GM19351 (cell line): ENCODE measurements around the gene C20orf204.

Experiments used
- ATAC-seq: cut with Tn5 transposase; IDR thresholded peaks from one replicate; pipeline ENCODE4 v1.9.1; 2021; ENCODE audit warnings: mild to moderate bottlenecking, moderate library complexity; ENCODE audit not compliant: unreplicated experiment

C20orf204 gene

DNA sequence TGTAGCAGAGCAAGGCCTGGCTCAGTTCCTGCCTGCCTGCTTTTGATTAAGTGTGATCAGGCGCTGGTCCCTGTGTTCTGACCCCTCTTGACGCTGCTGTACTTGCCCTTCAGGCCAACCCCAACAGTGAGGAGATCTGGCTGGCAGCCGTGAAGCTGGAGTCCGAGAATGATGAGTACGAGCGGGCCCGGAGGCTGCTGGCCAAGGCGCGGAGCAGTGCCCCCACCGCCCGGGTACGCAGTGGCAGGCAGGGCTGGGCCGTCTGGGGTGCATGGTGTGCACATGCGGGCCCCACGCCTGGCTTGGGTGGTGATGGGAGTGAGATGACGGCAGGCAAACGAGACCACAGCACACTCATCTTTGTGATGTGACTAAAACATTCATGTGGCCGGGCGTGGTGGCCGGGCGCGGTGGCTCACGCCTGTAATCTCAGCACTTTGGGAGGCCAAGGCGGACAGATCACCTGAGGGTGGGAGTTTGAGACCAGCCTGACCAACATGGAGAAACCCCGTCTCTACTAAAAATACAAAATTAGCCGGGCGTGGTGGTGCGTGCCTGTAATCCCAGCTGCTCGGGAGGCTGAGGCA is 10.1 kb upstream of the C20orf204 start:
- ATAC-seq = no peak

DNA sequence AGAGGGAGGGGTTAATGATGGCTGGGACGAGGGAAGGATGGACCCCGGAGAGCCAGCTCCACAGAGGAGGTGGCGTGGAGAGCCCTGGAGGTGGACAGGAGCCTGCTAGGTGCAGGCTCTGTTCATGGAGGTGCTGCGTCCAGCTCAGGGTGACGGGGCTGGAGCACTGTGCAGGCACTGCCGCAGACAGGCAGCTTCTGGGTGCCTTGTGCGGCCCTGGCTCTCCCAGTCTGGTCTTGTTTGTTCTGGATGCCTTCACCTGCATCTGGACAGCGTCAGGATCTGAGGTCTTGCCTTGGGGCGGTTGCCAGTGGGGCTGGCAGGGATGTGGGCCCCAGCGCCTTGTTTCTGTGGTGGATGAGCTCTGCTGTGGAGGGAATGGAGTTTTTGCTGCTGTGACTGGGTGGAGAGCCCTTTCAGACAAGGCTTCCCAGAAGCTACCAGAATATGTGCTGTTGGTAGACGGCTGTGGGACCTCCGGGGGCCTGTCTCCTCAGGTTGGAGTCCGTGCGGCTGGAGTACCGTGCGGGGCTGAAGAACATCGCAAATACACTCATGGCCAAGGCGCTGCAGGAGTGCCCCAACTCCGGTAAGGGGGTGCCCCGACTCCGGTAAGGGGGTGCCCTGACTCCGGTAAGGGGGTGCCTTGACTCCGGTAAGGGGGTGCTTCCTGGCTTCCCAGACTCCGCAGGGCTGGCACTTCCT is 7.8 kb upstream of the C20orf204 start:
- no peak for ATAC-seq

DNA sequence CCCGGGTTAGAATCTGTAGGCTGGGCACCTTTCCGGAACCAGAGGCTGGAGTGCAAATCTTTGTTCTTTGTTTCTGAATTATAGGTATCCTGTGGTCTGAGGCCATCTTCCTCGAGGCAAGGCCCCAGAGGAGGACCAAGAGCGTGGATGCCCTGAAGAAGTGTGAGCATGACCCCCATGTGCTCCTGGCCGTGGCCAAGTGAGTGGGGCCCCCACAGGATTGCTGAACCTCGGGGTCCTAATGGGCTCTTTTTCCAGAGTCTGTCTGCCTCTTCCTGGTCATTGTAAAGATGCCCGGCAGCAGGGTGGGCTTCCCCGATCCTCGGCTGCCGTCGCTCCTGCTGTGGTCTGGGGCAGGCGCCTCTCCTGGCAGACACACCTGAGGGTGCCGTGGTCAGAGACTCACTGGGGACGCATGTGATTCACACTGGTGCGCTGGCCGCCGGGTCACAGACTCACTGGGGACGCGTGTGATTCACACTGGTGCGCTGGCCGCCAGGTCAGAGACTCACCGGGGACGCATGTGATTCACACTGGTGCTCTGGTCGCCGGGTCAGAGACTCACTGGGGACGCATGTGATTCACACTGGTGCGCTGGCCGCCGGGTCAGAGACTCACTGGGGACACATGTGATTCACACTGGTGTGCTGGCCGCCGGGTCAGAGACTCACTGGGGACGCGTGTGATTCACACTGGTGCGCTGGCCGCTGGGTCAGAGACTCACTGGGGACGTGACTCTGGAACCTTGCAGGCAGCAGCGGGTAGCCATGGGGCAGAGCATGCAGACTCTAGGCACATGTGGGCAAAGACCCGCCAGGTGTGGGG is 6.5 kb upstream of the C20orf204 start:
- ATAC-seq = no peak

DNA sequence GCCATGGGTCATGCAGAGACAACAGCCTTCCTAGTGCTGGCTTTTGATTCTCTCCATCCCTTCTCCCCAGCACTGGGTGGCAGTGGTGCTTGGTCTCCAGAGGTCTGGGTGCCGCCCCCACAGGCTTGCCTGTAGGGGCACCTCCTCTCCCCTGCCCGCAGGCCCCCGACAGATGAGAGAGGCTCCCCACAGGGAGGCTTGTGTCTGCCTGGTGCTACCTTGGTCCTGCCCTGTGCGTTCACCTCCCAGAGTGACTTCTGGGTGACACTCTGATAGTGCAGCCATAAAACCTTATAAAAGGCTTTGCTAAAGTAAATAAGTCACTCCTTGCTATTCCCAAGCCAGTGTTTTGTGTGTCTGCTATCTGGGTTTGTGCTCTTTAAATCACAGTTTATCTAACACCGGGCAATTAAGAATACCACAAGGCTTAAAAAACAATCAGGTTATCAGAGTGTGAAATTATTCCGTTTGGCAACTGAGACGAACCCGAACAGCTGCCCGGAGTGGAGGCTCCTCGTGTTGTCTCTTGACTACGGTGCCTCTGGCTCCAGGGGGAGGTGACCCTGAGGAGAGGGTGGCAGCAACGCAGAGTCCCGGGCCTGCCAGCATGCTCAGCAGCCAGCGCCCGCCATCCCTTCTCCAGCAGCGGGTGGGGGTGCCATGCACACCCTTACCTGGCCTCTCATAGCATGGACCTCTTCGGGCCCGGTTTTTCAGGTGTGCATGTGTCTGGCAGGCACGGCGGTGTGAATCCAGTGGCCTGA is 5.4 kb upstream of the C20orf204 start:
- no peak for ATAC-seq

DNA sequence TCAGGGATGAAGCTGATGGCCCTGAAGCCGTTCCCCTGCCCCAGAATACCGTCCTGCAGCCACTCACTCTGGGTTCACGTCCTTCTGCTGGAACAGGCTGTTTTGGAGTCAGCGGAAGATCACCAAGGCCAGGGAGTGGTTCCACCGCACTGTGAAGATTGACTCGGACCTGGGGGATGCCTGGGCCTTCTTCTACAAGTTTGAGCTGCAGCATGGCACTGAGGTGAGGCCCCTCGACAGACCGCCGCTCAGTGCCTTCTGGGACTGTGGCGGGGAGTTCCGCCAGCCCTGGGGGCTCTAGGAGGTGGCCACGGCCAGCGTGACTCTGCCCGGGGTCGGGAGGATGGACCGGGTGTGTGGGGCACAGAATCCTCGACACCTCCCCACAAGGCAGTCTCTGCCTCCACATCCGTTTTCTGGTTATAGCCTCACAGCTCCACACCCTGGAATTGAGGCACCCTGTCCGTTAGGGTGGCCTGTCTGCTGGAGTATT is 4.1 kb upstream of the C20orf204 start:
- ATAC-seq = no peak

DNA sequence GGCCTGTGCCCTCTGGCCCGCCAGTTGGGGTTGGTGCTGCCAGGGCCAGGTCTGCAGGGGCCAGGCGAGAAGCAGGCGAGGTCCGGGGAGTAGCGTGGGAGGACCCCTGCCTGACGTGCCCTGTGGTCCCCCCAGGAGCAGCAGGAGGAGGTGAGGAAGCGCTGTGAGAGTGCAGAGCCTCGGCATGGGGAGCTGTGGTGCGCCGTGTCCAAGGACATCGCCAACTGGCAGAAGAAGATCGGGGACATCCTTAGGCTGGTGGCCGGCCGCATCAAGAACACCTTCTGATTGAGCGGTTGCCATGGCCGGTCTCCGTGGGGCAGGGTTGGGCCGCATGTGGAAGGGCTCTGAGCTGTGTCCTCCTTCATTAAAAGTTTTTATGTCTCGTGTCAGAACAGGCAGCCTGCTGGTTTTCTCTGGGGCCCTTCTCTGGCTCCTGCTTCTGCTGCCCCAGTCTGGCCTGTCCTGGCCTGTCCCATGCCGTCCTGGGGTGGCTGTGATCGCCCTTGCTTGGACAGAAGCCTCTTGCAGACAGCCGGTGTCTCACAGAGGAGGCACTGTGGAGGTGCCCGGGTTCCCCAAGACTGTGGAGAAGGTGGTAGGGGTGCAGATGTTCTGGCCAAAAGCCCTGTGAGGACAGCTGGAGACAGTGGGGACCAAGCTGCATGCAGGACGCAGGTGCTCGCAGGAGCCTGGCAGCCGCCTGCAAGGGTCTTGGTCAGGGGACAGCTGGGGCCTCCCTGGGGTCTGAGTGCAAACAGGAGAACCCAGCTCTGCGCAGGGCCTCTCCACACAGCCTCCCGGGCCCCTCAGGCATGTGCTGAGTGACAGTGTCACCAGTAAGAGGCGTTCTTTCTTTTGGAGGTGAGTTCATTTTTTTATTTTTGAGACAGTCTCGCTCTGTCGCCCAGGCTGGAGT is 3.0 kb upstream of the C20orf204 start:
- ATAC-seq = no peak

DNA sequence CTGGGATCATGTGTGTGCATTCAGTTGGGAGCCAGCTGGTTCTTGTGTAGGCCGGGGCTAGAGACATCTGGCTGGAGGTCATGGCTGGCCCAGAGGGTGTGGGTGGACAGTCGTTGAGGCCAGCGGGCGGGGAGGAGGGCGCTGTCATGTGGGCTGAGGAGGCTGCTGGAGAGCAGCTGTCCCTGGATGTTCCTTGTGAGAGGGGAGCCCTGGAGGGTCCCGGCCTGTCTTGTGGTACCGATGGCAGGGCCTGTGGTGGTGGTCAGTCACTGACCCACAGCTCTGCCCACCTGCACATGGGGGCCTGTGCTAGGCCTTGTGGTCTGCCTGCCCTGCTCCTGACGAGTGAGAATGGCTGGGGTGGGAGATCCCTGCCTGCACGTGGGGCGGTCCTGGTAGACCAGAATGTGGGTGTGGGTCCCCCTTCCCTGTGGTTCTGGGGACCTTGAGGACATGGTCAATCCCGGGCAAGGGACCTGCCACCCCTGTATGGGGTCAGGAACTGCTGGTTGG is 1.9 kb upstream of the C20orf204 start:
- no peak for ATAC-seq

DNA sequence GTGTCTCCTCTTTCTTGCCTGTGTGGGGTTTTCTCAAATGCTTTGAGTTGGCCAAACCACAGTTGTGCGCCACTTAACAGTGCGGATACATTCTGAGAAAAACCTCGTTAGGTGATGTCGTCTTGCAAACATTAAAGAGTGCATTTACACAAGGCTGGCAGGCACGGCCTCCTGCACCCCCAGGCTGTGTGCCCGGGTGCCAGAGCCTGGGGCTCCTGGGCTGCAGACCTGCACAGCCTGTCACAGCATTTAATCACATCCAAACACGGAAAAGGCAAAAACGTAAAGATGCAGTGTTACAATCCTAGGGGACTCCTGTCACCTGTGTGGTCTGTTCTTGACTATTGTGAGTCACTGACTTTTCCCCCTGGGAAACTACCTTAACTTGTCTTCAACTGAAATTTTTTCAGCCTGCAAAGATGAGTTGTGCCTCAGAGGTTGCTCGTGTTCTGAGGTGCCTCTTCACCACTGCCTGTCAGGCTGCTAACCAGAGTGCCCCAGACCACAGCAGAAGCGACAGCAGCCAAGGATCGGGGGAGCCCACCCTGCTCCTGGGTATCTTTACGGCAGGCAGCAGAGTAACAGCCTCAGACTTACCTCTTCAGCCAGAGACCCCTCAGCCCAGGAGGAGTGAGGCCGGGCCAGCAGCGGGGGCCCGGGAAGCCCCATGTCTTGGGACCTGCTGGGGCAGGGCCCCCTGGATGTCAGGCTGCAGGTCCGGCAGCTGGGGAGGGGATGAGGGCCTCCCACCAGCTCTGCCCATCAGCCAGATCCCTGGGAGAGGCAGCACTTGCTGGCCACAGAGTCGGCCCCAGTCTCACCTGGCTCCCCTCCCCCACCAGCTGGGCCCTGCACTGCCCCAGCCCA is 683 bp upstream of the C20orf204 start:
- ATAC-seq = no peak

DNA sequence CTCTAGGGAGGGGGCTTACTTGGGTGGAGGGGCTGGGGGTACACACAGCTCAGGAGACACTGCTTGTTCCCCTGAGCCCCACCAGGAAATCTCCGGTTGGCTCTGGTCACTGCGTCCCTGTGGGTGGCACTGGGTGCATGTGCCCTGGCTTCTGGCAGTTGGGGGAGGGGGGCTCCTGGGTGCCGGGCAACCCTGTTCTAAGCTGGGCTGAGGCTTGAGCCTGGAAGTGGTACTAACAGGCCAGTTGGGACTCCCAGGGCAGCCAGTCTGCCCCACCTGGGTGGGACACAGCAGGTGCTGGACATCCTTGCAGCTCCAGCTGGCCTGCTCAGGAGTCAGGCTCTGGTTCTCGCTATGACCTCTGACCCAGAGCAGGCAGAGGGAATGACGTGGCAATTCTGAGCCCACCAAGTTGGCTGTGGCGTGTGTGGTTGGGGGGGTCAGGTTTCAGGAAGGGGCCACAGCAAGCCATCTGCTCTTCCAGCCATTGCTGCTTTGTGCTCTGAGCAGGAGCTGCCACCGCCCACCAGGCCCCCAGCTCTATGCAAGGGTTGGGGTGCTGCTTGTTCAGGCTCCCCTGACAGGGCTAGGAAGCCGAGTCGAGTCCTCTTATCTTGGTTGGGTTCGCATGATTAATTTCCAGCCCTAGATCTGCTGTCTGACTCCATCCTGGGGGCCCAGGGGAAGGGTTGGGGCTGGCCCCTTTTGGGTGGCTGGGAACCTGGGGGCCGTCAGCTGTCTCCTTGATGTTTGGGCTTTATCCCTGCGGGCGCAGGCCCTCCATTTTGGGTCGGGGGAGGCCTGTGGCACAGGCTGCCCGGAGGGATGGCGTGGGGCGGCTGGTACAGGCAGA is 590 bp downstream of the C20orf204 start:
- ATAC-seq = no peak

DNA sequence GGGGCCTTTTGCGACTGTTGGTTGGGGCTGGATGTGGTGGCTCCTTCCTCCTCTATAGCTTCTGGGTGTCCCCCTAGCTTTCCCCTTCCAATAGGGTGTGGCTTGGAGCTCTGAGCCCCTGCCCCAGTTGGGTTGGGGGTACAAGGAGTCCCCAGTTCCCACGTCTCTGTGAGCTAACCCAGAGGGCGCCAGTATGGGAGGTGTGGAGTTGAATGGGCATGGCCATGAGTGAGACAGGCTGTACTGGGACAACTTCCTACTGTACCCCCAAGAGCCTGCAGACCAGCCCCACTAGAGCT is 1.2 kb downstream of the C20orf204 start:
- no peak for ATAC-seq

DNA sequence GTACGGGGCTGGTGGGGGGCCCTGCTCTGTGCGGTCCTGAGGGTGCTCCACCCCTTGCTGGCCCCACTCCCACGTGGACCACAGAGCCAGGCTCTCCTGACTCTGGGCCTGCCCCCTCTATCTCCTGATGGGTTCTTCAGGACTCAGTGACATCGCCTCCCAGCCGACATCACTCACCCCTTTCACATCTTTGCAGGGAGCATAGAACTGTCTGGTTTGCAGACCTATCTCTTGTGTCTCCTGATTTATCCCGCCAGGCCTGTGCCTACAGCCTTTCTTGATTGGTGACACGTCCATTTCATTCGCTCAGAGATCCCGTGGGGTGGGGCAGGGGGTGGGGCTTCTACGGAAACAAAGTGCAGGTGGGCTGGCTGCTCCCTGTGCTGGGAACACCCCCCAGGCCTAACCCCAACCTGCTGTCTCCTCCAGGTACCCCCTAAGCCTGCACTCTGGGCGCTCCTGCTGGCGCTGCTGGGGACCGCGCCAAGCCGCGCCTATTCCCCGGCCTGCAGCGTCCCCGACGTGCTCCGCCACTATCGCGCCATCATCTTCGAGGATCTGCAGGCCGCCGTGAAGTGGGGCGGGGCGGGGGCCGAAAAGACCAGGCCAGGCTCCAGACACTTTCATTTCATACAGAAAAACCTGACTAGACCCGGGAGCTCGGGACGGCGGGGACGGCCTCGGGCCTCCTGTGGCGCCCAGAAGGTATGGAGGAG is 1.7 kb downstream of the C20orf204 start:
- ATAC-seq = peak; percentile 6

DNA sequence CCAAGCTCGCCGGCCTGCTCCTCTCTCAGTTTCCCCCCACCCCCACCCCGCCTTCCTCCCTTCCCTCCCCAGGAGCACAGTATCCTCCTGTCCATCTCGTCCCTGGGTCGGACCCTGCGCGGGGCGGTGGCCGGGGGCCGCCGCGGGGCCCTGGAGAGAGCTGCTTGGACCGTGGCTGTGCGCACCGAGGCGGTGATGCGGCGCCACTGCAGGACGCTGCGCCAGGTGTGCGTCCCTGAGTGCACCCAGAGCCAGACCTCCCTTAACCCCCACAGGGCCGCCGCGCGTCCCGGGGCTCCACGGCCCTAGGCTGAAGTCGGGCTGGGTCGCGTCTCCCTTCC is 2.2 kb downstream of the C20orf204 start:
- ATAC-seq = peak; percentile 35

DNA sequence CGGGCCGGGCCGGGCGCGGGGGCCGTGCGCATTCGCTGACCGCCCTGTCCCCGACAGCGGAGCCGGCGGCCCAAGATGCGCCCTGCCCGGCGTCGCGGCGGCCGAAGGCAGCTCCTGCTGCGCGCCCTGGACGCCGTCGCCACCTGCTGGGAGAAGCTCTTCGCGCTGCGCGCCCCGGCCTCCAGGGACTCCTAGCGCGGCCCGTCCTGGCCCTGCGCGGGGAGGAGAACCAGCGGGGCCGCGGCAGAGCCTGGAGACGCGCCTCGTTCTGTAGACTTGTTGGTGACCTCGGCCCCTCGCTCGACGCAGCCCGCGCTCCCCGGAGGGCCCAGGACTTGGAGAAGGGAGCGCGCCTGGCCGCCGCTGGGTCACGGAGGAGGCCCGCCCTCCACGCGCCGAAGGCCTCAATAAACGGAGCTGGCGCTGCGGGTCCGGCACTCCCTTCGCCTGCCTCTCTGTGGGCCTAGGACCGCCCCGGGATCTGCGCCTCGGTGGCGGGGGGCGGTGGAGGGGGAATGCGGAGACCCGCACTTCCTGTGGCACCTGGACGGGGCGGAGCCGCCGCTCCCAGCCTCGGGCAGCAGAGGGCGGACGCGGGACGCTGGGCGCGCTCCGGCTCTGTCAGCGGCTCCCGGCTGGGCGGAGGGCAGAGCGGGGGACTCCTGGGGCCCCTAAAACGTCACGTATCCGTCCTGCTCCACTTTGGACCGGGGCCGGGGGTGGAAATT is 2.7 kb downstream of the C20orf204 start:
- ATAC-seq = peak; percentile 50

DNA sequence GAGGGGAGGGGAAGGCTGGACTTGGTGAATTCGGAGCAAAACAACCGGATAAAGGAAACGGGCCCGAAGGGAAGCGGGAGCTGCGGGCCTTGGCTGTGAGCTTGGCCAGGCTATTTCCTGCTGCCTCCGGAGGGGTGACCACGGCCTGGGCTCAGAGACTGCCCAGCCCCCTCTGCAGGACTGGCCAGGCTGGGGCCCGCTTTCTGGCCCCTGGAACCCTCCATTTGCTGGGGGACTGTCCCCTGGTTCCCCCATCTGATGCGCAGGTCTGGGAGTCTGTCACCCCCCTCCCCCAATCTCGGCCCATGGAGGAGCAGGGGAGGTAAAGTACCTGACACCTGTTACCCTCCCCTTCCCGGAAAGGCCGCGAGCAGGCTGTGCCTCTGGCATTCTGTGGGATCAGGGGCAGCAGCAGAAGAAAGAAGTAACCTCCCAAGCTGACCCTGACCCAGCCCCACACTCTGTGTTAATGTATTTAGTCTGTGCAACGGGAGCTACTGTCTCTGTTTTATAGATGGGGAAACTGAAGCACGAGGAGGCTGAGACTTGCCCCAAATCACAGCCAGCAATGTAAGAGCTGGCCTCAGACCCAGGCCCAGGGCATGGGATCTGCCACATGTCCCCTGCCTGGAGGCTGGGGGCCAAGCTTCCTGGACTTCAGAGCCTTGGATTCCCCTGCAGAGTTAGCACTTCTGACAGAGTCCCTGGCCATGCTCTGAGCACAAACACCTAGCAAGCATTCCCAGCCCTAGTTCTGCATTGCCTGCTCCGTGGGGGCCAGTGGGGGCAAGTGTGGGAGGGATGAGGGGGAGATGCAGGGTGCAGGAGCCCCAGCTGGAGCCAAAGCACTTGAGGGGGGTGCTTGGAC is 3.5 kb downstream of the C20orf204 start:
- ATAC-seq = no peak

DNA sequence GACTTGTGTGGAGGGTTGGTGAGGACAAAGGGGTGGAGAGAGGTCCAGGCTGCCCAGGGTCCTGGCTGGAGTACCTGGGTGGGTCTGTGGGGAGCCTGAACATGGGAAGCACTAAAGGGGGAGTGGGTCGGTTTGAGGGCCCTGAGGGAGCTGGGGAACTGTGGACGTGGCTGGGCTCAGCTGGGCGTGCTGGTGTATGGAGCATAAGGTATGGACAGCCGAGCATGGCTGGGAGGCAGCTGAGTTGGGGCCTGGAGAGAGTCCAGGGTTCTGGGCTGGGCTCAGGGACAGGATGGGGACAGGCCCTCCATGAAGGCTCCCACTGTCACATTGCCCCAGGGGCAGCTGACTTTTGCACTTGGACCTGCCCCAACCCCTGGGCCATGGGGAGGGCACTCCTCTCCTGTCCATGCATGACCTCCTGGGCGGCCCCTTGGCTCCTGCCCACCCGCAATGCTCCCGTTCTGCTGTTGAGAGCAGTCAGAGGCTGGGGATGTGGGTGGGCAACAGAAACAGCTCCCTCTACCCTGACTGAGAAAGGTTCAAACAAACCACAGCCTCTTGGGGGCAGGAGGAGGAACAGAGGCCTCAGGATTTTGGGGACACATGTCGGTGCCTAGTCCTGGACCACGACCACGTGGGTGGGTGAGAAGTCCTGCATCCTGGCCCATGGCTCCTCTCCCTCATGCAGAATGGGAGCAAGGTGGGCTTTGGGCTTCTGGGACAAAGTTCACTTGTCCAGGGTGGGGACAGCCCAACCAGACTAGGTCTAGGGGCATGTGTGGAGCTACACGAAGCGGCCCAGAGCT is 4.5 kb downstream of the C20orf204 start:
- no peak for ATAC-seq
